HuH-7.5 (cell line): Measurements from ENCODE around the gene FEZ2.

Experiments
- DNase-seq: peaks from one replicate; pipeline ENCODE4 v3.0.0; 2011; ENCODE audit warnings: low spot score

The FEZ2 gene

DNA sequence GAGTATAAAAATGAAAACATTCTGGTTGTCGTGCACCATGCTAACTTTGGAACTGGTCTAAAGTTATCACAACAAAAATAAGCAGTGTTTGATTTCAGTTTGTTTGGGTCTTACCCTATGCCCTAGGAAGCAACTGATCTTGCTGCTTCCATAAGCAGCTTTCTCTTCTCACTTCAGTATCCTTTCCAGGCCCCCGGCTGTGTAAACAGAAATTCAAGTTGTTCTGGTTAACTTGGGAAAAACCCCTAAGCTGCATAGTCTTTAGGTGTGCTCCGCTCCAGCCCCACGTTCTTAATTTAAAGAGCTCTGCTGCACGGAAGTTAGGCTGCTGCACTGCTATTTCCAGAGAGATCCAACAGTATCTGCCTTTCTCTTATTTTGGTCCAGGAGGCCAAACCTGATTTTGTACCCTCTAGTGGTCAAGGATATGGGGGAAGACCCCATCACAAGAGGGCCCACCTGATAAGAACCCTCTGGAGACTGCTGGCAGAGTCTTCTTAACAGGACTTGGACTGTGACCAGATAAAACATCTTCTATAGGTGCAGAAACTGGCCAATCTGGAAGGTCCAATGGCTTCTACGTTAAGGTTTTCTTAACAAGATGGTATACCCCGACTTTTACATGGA lies 69.1 kb downstream of the FEZ2 start:
- DNase-seq, result no peak

DNA sequence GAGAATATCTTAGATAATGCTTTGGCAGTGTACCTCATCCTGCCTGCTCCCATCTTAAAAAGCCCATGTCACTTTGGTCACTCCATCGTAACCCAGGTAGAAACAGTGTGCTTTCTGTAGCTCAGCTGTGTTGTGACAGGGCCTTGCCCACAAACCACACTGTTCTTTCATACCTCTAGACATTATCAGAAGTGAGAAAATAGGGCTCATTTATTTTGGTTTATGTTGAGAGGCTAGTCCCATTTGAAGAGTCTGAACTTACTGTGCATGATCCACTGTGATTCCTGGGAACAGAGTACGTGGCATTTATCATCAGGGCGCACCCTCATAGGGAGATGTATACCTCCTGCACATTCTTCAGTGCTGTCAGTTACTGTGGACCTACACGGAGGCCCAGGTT lies 69.7 kb downstream of the FEZ2 start:
- no peak for DNase-seq

DNA sequence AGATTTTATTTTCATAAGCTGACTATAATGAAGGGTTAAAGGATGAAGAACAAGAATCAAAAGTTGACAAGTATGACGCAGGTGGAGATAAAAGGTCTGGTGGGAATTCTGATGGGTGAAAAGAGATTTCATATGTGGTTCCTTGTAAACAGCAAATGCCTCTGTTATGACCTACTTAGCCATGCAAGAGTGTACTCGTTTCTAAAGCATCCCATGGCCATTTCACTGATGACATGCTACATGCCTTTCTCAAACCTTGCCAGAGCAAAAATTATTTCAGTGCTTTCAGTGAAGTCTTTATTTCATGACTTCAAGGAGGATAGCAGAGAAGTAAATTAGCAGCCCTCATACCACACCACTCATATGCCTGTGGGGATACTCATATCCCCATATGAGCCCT lies 71.7 kb downstream of the FEZ2 start:
- DNase-seq, result no peak

DNA sequence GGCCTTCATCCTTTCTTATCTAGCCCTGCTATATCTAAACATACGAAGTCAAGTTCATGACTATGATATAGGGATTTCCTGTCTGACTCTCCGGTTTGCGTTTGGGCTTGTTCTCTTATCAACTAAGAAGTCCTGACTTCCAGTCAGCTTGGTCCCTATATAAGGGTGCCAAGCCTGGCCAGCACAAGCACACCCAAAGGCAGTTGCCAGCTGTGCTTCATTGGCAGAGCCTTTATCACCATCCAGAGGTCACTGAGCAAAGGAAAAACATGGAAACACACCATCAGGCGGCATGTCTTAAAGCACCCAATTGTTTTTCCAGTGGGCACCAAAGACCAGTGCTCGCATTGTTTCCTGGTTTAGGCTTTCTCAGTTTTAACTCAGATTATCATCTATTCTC lies 72.7 kb downstream of the FEZ2 start:
- DNase-seq, result no peak

DNA sequence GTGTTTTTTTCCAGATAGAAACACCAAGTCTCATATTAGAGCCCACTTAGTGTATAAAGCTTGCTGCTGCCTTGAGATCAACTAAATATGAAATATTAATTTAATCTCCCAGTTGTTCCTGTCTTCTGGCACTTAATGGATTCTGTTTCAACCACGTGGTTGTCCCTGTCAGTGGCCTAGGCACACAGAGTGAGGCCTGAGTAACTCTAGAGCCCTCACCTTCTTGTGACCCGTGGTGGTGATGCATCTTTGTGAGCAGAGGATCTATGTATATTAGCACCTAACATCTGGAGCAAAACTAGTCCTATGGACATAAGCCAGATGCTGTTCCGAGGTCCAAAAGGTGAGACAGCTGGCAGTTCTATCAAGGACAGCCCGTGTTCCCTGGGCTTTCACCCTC lies 74.8 kb downstream of the FEZ2 start:
- DNase-seq, result no peak

DNA sequence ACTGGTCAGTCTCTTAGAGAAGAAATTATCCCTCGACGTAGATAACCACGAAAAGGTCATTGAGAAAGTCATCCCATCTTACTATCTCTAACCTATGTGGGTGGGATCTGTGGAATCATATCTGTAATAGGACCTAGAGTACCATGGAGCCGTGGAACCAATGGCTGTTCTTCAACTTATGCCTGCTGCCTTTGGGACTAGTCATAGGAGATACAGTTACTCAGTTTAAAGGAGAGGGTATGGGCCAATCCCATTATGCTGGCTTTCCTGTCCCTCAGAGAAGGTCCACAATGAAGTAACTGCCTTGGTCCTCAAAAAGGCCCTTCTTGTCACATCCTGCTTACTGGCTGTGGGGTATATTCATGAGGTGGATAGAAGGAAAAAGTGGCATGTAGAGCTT lies 77.5 kb downstream of the FEZ2 start:
- no peak for DNase-seq

DNA sequence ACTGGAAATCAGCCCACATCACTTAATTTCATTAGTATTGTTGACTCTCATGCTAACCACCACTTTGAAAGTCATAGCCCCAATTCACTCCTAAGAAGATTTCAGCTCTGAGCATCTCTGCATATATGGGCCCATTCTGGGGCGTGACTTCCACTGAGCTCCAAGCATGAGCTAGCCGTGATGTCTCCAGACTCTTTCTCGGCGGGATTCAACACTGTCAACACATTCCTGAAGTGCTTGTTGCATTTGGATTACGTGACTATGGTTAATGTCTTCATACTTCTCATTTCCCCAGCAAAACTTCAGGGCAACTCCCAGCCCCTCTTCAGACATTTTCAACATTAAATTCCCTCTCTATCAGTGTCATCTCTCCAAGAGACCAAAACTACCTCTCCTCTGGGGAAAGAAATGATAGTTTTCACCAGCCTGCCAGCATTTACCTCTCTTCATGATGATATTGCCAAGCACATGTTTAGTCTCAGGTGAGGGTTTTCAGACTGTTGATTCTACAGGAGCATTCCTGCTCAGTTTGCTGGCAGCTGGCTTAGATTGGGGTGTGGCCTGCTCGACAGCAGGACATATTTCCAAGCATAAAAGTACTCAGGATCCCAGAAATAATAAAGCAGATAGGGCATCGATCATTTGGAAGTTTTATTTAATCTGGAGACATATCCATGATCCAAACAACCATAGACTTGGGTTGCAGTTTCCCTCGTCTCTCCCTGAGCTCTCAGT lies 81.7 kb downstream of the FEZ2 start:
- no peak for DNase-seq

DNA sequence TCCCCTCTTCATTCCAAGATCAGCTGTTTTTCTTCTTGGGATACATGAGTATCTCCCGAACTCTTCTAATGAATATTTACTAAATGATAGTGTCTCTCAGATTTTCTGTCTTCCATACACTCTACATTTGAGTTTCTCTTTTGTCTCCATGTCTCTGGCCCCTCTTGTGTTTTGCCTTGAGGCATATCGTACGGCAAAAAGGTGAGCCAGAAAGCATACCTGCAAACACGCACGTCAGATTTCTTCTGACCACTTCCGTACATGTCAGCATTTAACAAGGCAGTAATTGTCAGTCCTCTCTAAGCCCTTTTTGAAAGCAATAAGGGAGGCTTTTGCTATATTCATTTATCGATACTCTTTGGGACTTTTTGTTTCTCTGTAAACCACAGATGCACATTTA lies 82.4 kb downstream of the FEZ2 start:
- DNase-seq, result no peak

DNA sequence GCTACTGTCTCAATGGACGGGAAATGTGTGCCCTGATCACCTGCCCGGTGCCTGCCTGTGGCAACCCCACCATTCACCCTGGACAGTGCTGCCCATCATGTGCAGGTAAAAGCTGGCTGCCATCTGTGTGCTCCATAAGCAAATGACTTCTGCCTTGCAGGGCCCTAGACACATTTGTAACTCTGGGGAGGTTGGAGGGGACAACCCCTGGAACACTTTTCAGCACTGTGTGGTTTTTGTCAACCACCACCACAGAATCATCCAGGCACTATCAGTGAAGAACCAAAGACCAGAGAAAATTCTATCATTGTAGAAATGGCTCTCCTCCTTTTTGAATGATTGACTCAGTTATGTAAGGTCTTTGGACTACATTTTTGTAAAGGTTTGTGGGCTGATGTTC lies 84.3 kb downstream of the FEZ2 start:
- DNase-seq, result no peak

DNA sequence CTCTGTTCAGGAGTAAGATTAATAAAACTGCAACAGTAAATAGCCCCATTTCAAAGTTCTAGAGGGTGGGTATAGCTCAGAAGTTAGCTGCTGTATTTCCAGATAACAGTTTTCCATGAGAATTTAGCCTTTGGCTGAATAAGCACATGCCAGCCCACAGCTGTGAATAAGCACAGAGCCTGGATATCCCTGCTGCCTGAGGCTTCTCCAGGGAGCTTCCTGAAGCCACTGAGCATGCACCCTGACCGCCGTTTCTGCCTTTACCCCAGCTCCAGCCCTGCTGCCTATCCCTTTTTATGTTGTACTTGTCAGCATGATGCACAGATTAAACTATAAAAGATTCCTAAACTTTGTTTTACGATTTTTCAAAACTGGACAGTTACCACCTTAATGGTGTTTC lies 85.3 kb downstream of the FEZ2 start:
- DNase-seq, result no peak

DNA sequence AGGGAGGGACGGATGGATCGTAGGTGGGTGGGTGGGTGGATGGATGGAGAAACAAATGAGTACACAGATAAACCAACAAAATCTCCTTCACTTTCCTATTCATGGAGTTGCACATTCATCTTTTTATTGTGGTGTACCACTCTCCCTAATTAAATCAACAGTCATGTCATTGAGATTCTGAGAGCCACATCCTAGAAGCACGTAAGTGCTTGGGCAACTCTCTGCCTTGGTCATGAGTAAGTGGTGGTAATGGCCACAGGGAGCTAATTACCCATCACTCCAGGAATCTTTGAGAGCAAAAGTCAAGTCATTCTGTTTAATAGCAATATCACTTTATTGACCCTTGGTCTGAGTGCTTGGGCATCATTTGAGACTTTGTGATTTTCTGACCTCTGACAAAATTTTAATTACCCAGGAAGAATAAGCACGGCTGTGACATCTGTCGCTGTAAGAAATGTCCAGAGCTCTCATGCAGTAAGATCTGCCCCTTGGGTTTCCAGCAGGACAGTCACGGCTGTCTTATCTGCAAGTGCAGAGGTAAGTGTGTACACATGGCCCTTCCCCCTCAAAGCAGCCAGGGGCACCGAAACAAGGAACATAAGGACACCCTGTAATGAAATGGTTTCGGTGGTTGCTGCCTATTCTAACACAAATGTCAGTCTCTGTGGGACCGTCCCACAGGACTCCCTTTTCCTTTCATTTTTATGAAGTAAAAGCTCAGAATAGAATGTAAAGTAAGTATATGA lies 85.9 kb downstream of the FEZ2 start:
- DNase-seq, result no peak

DNA sequence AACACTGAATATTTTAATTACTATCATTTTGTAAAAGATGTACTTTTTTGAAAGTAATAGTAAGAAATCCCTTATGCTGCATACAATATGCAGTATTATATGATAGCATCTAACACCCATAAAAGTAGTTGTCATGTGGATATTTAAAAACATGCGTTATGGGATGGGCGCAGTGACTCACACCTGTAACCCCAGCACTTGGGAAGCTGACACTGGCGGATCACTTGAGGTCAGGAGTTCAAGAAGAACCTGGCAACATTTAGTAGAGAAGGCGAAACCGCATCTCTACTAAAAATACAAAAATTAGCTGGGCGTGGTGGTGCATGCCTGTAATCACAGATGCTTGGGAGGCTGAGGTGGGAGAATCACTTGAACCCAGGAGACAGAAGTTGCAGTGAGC lies 88.9 kb downstream of the FEZ2 start:
- no peak for DNase-seq

DNA sequence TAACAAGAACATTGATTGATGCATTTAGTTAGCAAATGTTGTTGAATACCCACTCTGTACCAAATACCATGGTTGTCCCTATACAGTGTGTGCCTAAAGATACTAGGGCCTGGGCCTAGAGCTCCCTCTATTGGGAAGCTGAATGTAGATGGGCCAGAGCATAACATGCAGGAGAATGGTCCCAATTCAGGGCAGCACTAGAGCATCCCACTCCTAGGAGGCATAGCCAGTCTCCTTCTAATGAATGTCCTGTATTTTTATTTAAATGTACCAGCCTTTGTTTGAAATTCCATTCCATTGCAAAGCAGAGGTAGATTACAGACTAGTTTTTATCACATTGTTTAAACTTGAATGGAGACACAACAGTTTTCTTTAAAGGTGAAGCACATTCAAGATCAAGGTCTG lies 90.6 kb downstream of the FEZ2 start:
- peak; percentile 18 for DNase-seq
